IMR-90 (cell line): ENCODE results near the gene LRAT. TPM values are rescaled to one million over a fixed set of nuclear protein-coding genes. Genes with fewer than 3 reads are reported as not detected.
"Not testable (repeated sequence)": the region's sequence is repeated elsewhere in the genome, so short reads cannot be mapped to it uniquely, and the experiment has no call there.

Experiments
- ATAC-seq: fragments of 200-7000 bp; cut with Tn5 transposase; 2 replicates; pipeline ENCODE4 v1.9.1; 2020; ENCODE audit warnings: low read depth, mild to moderate bottlenecking, moderate library complexity
- BruUV-seq: library from RNA; stranded (reverse); fragments of 400-500 nt; replicated peaks from 2 replicates; lab custom pipeline; 2021; lab: Mats Ljungman, UMichigan
- CTCF ChIA-PET: fragments of 300-600 bp; formaldehyde crosslinking; extraction: SDS; loops from one replicate; lab custom pipeline; 2021; ENCODE audit warnings: antibody characterized with exemption; lab: Yijun Ruan, JAX
- POLR2A ChIA-PET: fragments of 300-600 bp; sonication (Branson Sonifier 250); formaldehyde crosslinking; loops from one replicate; lab custom pipeline; 2022; ENCODE audit warnings: antibody characterized with exemption; ENCODE audit not compliant: unreplicated experiment; lab: Charles Lee
- DNase-seq: peaks from one replicate; pipeline ENCODE4 v3.0.0; 2013
- H2AFZ ChIP-seq: replicated peaks from 2 replicates; pipeline ENCODE3; 2013; ENCODE audit warnings: low read length, mild to moderate bottlenecking; ENCODE audit not compliant: poor library complexity
- H2AK5ac ChIP-seq: 2 replicates; pipeline ENCODE4 v1.6.1; 2013; ENCODE audit warnings: low read depth, low read length, inconsistent platforms
- H2AK9ac ChIP-seq: replicated peaks from 2 replicates; pipeline ENCODE3; 2013; ENCODE audit warnings: mild to moderate bottlenecking, low read depth, low read length, moderate library complexity; ENCODE audit not compliant: poor library complexity
- H2BK120ac ChIP-seq: 2 replicates; pipeline ENCODE4 v1.6.1; 2013; ENCODE audit warnings: low read depth, low read length, inconsistent platforms
- H2BK15ac ChIP-seq: 3 replicates; pipeline ENCODE4 v1.6.1; 2013; ENCODE audit warnings: low read depth, low read length, inconsistent platforms
- H2BK20ac ChIP-seq: 2 replicates; pipeline ENCODE4 v1.6.1; 2013; ENCODE audit warnings: low read depth, mild to moderate bottlenecking, inconsistent platforms, low read length, moderate library complexity
- H2BK5ac ChIP-seq: 2 replicates; pipeline ENCODE4 v1.6.1; 2013; ENCODE audit warnings: mild to moderate bottlenecking, low read depth, low read length, inconsistent platforms; ENCODE audit not compliant: poor library complexity, severe bottlenecking
- H3K14ac ChIP-seq: replicated peaks from 2 replicates; pipeline ENCODE4 v1.6.1; 2013; ENCODE audit warnings: low read depth, low read length, inconsistent platforms
- H3K18ac ChIP-seq: 2 replicates; pipeline ENCODE4 v1.6.1; 2013; ENCODE audit warnings: low read depth, low read length, control low read depth
- H3K23ac ChIP-seq: 2 replicates; pipeline ENCODE4 v1.6.1; 2013; ENCODE audit warnings: low read depth, low read length, inconsistent platforms
- H3K27ac ChIP-seq: 2 replicates; pipeline ENCODE4 v1.5.1; 2013; ENCODE audit warnings: mild to moderate bottlenecking, control low read depth, low read length; ENCODE audit not compliant: insufficient read depth
- H3K27me3 ChIP-seq: 2 replicates; pipeline ENCODE4 v1.6.1; 2013; ENCODE audit warnings: low read length; ENCODE audit not compliant: control insufficient read depth, insufficient read depth
- H3K36me3 ChIP-seq: 2 replicates; pipeline ENCODE4 v1.6.1; 2013; ENCODE audit warnings: low read length, mixed read lengths; ENCODE audit not compliant: control insufficient read depth, insufficient read depth
- H3K4ac ChIP-seq: 2 replicates; pipeline ENCODE4 v1.6.1; 2013; ENCODE audit warnings: low read depth, low read length, inconsistent platforms
- H3K4me1 ChIP-seq: 2 replicates; pipeline ENCODE4 v1.6.1; 2013; ENCODE audit warnings: low read length, mixed read lengths; ENCODE audit not compliant: control insufficient read depth, insufficient read depth
- H3K4me2 ChIP-seq: 2 replicates; pipeline ENCODE4 v1.6.1; 2013; ENCODE audit warnings: low read depth, mild to moderate bottlenecking, control low read depth, low read length, moderate library complexity
- H3K4me3 ChIP-seq: 2 replicates; pipeline ENCODE4 v1.5.1; 2013; ENCODE audit warnings: low read depth, mild to moderate bottlenecking, control low read depth, low read length, moderate library complexity; ENCODE audit not compliant: insufficient read depth
- H3K56ac ChIP-seq: 2 replicates; pipeline ENCODE4 v1.6.1; 2013; ENCODE audit warnings: low read length, inconsistent platforms; ENCODE audit not compliant: insufficient read depth; ENCODE audit errors: extremely low read depth
- H3K79me1 ChIP-seq, 2 experiments: 2 replicates each; pipeline ENCODE4 v1.6.1; 2013; ENCODE audit warnings: low read length in 2 of 2, inconsistent platforms in 1 of 2, low read depth in 1 of 2
- H3K9ac ChIP-seq: 2 replicates; pipeline ENCODE4 v1.6.1; 2013; ENCODE audit warnings: low read depth, low read length, control low read depth
- H3K9me1 ChIP-seq: 2 replicates; pipeline ENCODE4 v1.6.1; 2013; ENCODE audit warnings: low read length, inconsistent platforms; ENCODE audit not compliant: insufficient read depth
- H3K9me3 ChIP-seq: 2 replicates; pipeline ENCODE4 v1.6.1; 2013; ENCODE audit warnings: low read length; ENCODE audit not compliant: control insufficient read depth, insufficient read depth
- H4K20me1 ChIP-seq: 2 replicates; pipeline ENCODE4 v1.6.1; 2013; ENCODE audit warnings: low read length, inconsistent platforms; ENCODE audit not compliant: insufficient read depth
- H4K5ac ChIP-seq: 2 replicates; pipeline ENCODE4 v1.6.1; 2013; ENCODE audit warnings: mild to moderate bottlenecking, low read depth, low read length, control low read depth
- H4K8ac ChIP-seq, 2 experiments: 2 replicates each; pipeline ENCODE4 v1.6.1; 2013; ENCODE audit warnings: low read depth in 2 of 2, low read length in 2 of 2, control low read depth in 1 of 2, inconsistent platforms in 1 of 2
- H4K91ac ChIP-seq: 2 replicates; pipeline ENCODE4 v1.6.1; 2013; ENCODE audit warnings: low read depth, low read length, inconsistent platforms; ENCODE audit not compliant: insufficient read depth
- NFE2L2 ChIP-seq: fragments of 150-350 bp; IDR thresholded peaks from 2 replicates; pipeline ENCODE4 v1.6.1; 2016; ENCODE audit warnings: low read depth, mild to moderate bottlenecking, low read length
- WGBS, 2 experiments: methylation state at CpG; one replicate each; pipeline versions ENCODE4 v1.1.5 to v1.1.7; 2013; ENCODE audit warnings: missing lambda C conversion rate in 2 of 2; ENCODE audit not compliant: insufficient read length in 1 of 2; ENCODE audit errors: extremely low coverage in 2 of 2; 5-methylcytosine and 5-hydroxymethylcytosine counted together
- dilution Hi-C: fragments of 300-500 bp; cut with HindIII; formaldehyde crosslinking; loops from one replicate; pipeline ENCODE4 v1.14.3; 2018; ENCODE audit warnings: low sequenced_read_pairs; ENCODE audit not compliant: unreplicated experiment
- in situ Hi-C: fragments of 300-500 bp; cut with MboI; formaldehyde crosslinking; loops from 3 replicates; pipeline ENCODE4 v1.14.3; 2019; ENCODE audit warnings: low sequenced_read_pairs, inconsistent platforms, mixed read lengths
- intact Hi-C: fragments of 100-400 bp; cut with micrococcal nuclease; formaldehyde crosslinking; loops from 2 replicates; pipeline ENCODE4 v1.10.0; 2022
- polyA plus RNA-seq, 3 experiments: library from polyadenylated mRNA; depleted of rRNA; stranded (reverse); fragments of >200 nt; gene quantifications; 2 replicates each; pipeline ENCODE4 v1.2.3, GENCODE V29; 2012; ENCODE audit warnings: low replicate concordance in 1 of 3
- total RNA-seq: library from RNA; depleted of rRNA; stranded (reverse); fragments of >200 nt; gene quantifications from 2 replicates; pipeline ENCODE4 v1.2.3, GENCODE V29; 2012

LRAT gene
- total and polyA plus RNA-seq, 2 of the 4 experiments (the other 2 are of a cell fraction): under 0.01 to 0.03 TPM

DNA sequence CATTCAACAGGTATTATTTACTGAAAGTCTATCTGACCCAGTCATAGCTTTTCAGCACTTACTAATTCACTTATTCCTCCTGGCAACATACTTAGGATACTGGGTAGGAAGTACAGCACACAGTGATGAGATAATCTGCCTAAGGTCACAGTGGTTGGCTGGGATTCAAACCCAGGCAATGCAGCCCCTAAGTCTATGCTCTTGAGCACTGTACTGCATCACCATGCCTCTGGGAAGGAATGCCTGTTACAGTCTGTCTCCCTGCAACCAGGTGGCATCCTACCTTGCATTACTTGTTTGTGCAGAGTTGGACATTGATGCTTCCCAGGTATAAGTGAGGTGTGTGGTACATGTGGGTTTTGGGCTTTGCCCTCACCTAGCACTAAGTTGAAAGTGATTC lies 21.5 kb upstream of the LRAT start:
- Histone ChIP-seq H3K4me1 (no peaks in the 10 kb centered on the region), H3K18ac (no peak overlapping the region), H2BK15ac (no peak overlapping the region), H3K14ac (no peak overlapping the region), H3K9me1 (no peaks in the 10 kb centered on the region), H4K91ac (no peak overlapping the region), H2BK120ac (no peak overlapping the region), H2BK5ac (no peak overlapping the region), H2AK5ac (no peak overlapping the region), H3K4ac (no peak overlapping the region), H4K8ac (no peak overlapping the region), H3K27ac (no peak overlapping the region), H3K4me3 (no peak overlapping the region), H3K56ac (no peak overlapping the region), H3K36me3 (no peaks in the 10 kb centered on the region), H2AFZ (no peak overlapping the region), H3K9ac (no peak overlapping the region), H3K9me3 (no peaks in the 10 kb centered on the region), H3K27me3 (no peaks in the 10 kb centered on the region), H4K5ac (no peak overlapping the region), H3K79me1 (no peaks in the 10 kb centered on the region), H3K23ac (no peak overlapping the region), H3K4me2 (no peak overlapping the region), H2BK20ac (no peak overlapping the region), H2AK9ac (no peak overlapping the region), H4K20me1 (no peaks in the 10 kb centered on the region)
- DNase-seq (no peak), ATAC-seq (no peak)
- POLR2A ChIA-PET: no interaction called here
- dilution Hi-C loops (no loop called here), intact Hi-C loops (no loop called here), in situ Hi-C loops (no loop called here)
- BruUV-seq: no TSS peak
- CTCF ChIA-PET: interaction anchor here (1.3 kb wide), 1 partner anchor 11 kb away, joined by 3 read pairs; no protein-coding TSS in a partner anchor
- TF ChIP-seq NFE2L2: no peak

- H3K23ac ChIP-seq, H2BK15ac ChIP-seq, H3K4me3 ChIP-seq, H3K27me3 ChIP-seq, in situ Hi-C loops, intact Hi-C loops, H3K4ac ChIP-seq, H3K79me1 ChIP-seq, H3K4me2 ChIP-seq, H3K9me3 ChIP-seq, H2BK20ac ChIP-seq, H4K5ac ChIP-seq, H4K91ac ChIP-seq, H4K8ac ChIP-seq, dilution Hi-C loops, H2AK5ac ChIP-seq, H4K20me1 ChIP-seq, H3K14ac ChIP-seq, DNase-seq, H3K27ac ChIP-seq, H3K4me1 ChIP-seq, CTCF ChIA-PET, H3K56ac ChIP-seq, H2AK9ac ChIP-seq, H3K9ac ChIP-seq, H3K18ac ChIP-seq, H2BK5ac ChIP-seq, ATAC-seq, H2AFZ ChIP-seq, POLR2A ChIA-PET, H3K36me3 ChIP-seq, H2BK120ac ChIP-seq, BruUV-seq, H3K9me1 ChIP-seq: not testable (repeated sequence)
- 79% methylated on average over 2 of the region's 7 CpGs; no CpG with 5 or more reads in 1 of the 2 experiments for WGBS, 2 experiments
Observed at GRCh38 chr4:154723601-154724000, 20.2 kb upstream of the LRAT start.
